LNCAP (cell line): ENCODE results near the gene IL17RD.
A peak's percentile ranks its signal among the peaks of the same experiment; 100 is the strongest.

Experiments used
- CTCF ChIP-seq: fragments of 450-650 bp; IDR thresholded peaks from 2 replicates; pipeline ENCODE4 v1.5.1; 2017; ENCODE audit warnings: mild to moderate bottlenecking

The IL17RD gene

GRCh38 chr3:57109437-57110199 lies 55.5 kb downstream of the IL17RD start:
- no peak for TF ChIP-seq CTCF

GRCh38 chr3:57108684-57109083 lies 56.5 kb downstream of the IL17RD start:
- TF ChIP-seq CTCF: no peak

- TF ChIP-seq CTCF: no peak
Measured at GRCh38 chr3:57105585-57105984, 59.6 kb downstream of the IL17RD start.

GRCh38 chr3:57100046-57100695 lies 65.0 kb downstream of the IL17RD start:
- TF ChIP-seq CTCF: peak; percentile 82

- TF ChIP-seq CTCF: no peak
Measured at GRCh38 chr3:57098418-57099310, 66.5 kb downstream of the IL17RD start.

- TF ChIP-seq CTCF: no peak
Measured at GRCh38 chr3:57097536-57097935, 67.6 kb downstream of the IL17RD start.

GRCh38 chr3:57095363-57095762 lies 69.8 kb downstream of the IL17RD start:
- TF ChIP-seq CTCF: no peak
